ENCODE results near the gene CAPN9.
A peak's percentile ranks its signal among the peaks of the same experiment; 100 is the strongest.

Gene CAPN9

DNA sequence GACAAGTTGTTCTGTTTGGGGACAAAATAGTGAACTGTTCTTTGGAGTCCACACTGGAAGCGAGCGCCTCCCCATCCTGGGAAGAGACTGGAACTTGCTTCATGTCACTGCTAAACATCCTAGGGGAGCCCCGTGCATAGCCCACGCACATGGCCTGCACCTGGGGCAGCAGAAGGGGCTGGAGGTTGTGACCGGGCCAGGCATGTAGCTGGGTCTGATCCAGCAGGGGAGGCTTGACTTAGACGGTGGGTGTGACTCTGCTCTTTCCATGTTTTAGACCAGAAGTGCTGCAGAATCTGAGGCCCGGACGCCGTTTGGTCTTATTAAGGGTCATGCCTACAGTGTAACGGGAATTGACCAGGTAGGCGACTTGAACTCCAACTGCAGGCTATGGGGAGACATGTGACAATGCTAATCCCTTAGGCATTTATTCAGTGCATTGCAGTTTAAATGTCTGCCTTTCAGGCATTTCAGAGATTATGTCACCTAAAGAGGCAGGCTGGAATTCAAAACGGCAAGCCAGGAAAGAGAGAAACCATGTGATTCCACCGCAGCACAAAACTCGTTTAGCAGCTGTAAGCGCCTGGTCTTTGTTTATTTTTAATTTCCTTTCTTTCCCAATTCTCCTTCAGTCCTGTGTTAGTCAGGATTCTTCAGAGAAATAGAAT lies 21.8 kb downstream of the CAPN9 start:
- DNase-seq (ENCODE audit: low read depth) = peak; percentile 91

- DNase-seq (ENCODE audit: low read depth) = no peak
Observed at GRCh38 chr1:230770317-230770716, 23.1 kb downstream of the CAPN9 start.

DNA sequence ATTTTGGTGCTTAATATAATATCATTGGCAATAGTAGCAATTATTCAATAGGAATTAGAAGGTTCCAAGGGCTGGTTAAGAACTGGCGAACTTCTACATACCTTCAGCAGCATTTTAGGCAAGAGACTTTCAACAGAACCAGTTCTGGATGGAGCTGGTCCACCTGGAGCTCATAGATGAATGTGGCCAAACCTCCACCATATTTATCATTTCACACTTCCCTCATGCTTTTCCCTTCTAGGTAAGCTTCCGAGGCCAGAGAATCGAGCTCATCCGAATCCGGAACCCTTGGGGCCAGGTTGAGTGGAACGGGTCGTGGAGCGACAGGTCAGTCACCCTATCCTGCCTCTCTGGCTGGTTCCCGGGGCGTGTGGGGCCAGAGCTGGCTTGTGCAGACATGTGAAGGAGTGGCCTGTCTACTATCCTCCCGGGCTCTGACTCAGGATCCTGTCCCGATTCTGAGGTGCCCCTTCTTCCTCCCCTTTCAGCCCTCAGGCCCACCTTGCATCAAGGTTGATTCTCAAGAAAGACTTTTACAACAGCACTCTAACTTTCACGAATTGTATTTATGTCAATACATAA lies 24.7 kb downstream of the CAPN9 start:
- DNase-seq (ENCODE audit: low read depth) = no peak

DNA sequence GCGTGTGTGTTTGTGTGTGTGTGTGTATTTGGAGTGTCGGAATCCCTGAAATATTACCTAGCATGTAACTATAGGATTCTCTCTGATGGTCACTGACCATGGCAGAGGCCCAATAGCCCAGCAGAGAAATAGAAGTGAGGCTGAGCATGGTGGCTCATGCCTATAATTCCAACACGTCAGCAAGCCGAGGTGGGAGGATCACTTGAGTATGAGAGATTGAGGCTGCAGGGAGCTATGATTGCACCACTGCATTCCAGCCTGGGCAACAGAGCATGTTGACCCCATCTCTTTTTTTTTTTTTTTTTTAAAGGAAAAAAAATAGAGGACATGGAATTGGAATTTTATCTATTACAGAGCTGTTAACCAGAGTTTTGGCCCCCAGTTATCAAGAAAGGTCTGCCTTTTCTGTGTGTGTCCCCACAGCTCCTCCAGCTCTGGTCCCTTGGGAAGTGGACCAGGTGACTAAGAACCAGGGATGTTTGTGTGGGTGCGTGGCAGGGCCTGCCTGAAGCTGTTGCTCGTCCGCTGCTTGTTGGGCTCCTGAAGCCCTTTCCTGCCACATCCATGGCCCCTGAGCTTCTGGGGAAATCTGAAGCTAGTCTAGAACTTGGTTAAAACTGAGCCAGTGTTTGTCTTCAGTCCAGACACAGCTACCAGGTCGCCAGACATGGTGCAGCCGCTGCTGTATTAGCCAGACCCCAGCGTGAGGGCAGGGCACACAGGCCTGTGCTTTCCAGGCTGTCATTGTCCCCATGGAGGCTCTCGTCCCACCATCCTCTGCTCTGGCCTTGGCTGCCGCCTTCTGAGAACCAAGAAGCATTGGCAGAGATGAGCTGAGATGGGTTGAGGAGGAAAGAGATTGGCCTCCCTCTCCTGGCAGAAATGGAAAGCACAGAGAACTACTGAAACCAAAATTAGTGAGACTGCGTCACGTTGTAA lies 25.5 kb downstream of the CAPN9 start:
- peak; percentile 77 for DNase-seq (ENCODE audit: low read depth)

DNA sequence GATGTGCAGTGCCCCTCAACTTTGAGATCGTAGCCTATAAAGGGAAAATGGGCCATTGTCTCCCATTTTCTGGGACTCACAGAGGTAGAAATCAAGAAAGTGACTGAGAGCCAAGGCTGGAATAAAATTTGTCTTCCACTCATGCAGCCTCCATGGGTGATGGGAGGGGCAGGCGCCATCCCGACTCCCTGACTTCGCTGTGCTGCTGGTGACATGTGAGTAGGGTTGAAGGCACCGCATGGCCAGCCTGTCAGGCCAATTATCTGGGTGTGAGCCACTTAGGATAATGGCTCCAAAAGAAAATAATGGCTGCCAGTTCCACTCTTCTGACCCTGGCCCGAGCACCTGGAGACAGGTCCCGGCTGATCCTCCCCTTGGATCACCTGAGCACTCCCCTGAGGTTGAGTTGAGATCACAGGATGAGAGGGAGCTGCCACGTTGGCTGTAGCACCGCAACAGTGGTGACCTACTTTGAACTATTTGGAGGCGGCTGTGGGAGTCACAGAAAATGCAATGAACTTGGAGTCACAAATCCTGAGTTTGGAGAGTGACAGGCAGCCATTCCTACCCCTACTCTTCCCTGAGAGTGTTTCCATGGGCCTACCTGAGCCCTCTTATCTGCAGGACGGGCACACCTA lies 26.3 kb downstream of the CAPN9 start:
- no peak for DNase-seq (ENCODE audit: low read depth)

DNA sequence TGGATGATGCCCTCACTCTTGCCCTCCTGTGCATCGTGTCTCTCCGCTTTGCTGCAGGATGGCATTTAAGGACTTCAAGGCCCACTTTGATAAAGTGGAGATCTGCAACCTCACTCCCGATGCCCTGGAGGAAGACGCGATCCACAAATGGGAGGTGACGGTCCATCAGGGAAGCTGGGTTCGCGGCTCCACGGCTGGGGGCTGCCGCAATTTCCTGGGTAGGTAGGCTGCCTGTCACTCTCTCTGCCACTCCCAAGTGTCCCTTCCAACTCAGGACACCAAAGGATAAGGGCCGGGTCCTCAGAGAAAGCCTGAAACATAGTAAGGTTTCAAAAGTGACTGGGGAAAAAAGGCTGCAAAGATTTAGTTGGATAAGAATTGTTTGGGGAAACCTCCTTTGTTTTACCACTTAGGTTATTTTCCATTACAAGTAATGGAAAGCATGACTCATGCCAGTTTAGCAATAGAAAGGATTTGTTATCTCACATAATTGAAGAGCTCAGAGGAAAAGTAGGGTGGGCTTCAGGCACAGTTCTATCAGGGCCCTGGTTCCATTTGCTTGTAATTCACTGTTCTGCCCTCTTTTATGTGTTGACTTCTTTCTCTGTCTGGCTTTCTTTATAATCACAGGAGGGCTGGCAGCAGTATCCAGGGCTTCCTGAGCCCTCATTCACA lies 31.9 kb downstream of the CAPN9 start:
- DNase-seq (ENCODE audit: low read depth) = peak; percentile 67

- DNase-seq (ENCODE audit: low read depth) = no peak
Observed at GRCh38 chr1:230781131-230781530, 33.9 kb downstream of the CAPN9 start.

DNA sequence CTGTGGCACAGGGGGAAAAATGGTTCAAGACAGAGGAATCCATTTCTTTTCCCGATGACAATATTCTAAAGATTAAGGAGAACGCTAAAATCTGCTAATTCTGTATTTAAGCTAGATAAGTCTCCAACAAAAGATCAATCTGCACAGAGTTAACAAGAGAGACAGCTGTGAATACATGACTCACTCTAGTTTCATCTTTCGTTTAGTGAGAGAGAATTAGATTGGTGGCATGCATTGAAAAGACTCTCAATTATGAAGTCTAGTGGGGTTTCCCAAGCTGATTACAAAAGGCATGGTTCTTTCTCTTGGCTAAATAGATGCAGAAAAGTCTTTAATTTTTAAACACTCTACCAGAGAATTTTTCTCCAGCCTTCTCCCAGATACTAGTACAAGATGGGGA lies 34.4 kb downstream of the CAPN9 start:
- peak; percentile 39 for DNase-seq (ENCODE audit: low read depth)

DNA sequence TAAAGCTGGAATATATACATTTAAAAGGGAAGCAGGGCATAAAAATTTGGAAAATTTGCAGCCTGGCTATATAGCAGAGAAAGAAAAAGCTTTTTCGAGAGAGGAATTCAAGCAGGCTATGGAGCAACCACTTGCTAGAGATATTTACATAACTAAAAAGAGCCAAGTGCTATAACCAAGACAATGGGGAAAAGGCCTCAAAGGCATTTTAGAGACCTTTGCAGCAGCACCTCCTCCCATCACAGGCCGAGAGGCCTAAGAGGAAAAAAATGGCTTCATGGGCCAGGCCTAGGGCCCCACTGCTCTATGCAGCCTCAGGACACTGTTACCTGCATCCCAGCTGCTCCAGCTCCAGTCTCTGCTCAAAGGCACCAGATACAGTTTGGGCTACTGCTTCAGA lies 37.0 kb downstream of the CAPN9 start:
- no peak for DNase-seq (ENCODE audit: low read depth)

DNA sequence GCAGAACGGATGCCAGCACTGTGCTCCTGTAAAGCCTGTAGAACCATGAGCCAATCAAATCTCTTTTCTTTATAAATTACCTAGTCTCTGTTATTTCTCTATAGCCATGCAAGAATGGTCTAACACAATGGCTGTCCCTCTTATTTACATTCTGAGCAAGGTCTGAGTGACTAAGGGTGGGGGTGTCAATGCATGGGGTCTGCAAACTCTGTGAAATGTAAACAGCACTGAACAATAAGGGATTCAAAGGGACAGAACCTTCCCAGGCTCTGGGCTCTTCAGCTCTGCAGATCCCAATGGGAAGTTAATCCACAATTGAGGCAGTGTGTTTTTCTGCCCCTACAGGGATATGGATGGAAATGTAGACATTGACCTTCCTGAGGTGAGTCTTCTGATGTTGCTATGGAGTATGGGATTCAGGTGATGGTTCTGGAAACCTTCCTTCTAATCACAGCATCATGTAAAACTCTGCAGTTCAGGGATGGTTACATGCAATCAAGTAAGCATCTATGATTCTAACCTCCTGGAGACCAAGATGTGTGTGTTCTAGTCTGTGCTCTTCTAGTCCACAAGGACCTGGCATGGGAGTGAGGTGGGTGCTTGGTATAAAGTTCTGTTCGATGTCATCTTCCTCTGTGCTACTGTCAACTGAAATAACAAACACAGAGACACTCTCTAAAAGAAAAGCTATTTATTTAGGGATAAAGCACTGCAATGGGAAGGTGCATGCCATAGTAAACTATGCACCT lies 38.6 kb downstream of the CAPN9 start:
- no peak for DNase-seq (ENCODE audit: low read depth)

GRCh38 chr1:230786385-230786753 lies 39.2 kb downstream of the CAPN9 start:
- no peak for DNase-seq (ENCODE audit: low read depth)

DNA sequence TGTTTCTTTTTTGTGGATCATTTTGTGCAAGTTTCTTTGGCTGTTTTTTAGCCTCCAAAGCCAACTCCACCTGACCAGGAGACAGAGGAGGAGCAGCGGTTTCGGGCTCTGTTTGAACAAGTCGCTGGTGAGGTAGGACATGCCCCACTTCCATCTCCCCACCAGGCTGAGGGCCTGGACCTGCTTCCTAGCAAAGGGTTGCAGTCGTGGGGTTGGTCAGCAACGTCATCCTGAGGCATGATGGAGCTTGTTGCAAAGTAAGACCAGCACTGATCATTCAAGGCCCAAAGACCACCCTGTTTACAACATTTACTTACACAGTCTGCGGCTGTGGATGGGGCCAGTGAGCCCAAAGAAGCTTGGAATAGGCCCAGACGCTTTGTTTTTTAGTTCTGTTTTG lies 40.3 kb downstream of the CAPN9 start:
- no peak for DNase-seq (ENCODE audit: low read depth)

- DNase-seq (ENCODE audit: low read depth) = no peak
Observed at GRCh38 chr1:230788561-230789275, 41.5 kb downstream of the CAPN9 start.

- no peak for DNase-seq (ENCODE audit: low read depth)
Observed at GRCh38 chr1:230790026-230790425, 42.8 kb downstream of the CAPN9 start.

GRCh38 chr1:230791986-230792564 lies 44.9 kb downstream of the CAPN9 start:
- DNase-seq (ENCODE audit: low read depth) = no peak

DNA sequence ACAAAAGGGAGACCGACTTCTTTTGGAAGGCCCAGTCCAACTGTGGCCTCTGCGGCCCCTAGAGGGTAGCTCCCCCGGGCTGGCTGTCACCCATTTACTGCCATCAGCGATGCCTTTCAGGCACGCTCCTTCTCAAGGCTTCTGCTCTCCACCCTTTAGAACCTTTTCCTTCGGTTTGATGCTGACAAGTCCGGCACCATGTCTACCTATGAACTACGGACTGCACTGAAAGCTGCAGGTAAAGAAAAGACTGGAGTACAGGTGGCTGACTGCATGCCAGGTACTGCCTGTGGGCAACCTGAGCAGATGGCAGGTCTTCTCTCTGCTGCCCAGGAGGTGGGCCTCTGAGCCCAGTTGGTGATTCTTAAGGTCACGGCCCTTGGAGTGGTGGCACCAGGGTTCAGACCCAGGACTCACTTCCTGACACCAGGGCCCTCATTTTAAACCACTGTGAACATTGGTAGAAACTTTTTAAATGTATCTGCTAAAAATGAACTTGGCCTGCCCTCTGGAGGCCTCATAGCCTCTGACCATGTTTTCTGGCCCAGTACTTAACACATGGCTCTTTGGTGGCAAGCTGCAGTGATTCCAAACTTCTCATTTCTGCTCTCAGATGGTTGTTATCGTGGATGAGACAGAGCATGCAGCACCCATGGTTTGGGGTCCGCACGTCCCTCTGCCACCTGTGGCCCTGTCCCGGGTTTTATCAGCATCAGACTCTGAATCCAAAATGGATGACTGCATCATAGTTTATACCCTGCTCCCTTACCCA lies 45.7 kb downstream of the CAPN9 start:
- peak; percentile 17 for DNase-seq (ENCODE audit: low read depth)

GRCh38 chr1:230793463-230793745 lies 46.2 kb downstream of the CAPN9 start:
- DNase-seq (ENCODE audit: low read depth) = no peak

DNA sequence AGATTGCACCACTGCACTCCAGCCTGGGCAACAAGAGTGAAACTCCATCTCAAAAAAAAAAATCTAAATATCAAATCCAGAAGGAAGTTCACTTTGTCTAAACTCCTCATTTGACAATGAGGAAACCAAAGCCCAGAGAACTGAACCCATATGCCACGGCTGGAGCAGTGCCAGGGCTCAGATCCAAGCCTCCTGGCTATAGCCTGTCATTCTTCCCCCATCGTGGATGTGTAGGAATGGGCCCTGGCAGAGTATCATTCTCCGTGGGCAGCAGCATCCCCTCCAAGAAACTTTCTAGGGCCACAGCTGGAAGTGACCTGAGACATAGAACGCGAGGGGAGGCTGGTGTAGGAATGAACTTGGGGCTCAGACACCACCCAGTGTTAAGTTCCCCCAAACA lies 47.2 kb downstream of the CAPN9 start:
- no peak for DNase-seq (ENCODE audit: low read depth)

GRCh38 chr1:230794871-230795605 lies 47.9 kb downstream of the CAPN9 start:
- no peak for DNase-seq (ENCODE audit: low read depth)

Data from iris pigment epithelial cell (primary cell).